Measurements from ENCODE around the gene SPATA2.

Gene SPATA2

DNA sequence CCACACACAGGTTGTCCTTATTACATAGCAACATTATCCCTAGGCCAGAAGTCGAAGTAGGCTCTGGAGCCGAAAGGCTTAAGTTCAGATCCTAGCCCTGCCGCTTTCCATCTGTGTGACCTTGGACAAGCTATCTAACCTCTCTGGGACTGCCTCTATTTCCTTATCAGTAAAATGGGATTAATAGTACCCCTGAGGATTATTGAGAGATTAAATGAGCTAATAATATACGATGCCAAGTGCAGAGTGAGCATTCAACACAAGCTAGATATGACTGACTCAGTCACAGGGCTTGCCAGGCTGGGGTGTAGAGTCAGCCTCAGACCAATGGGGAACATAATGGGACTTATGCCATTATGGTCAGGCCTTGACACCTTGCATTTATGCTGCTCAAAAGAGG, 8.9 kb upstream of the SPATA2 start:
- no peak for TF ChIP-seq POLR2AphosphoS5 (IDR thresholded peaks at IDR 0.05; ENCODE audit: low read depth, low read length)
- no peak for TF ChIP-seq TAF1 (IDR thresholded peaks at IDR 0.05; ENCODE audit: borderline replicate concordance, insufficient read depth, low read length)
- TF ChIP-seq SIN3A (IDR thresholded peaks at IDR 0.05; ENCODE audit: borderline replicate concordance, insufficient read depth, low read length): no peak
- TF ChIP-seq FOXP2 (optimal IDR thresholded peaks at IDR 0.05; ENCODE audit: borderline replicate concordance, extremely low read depth, extremely low read length, insufficient read depth): no peak
- TF ChIP-seq, protein P1, sequence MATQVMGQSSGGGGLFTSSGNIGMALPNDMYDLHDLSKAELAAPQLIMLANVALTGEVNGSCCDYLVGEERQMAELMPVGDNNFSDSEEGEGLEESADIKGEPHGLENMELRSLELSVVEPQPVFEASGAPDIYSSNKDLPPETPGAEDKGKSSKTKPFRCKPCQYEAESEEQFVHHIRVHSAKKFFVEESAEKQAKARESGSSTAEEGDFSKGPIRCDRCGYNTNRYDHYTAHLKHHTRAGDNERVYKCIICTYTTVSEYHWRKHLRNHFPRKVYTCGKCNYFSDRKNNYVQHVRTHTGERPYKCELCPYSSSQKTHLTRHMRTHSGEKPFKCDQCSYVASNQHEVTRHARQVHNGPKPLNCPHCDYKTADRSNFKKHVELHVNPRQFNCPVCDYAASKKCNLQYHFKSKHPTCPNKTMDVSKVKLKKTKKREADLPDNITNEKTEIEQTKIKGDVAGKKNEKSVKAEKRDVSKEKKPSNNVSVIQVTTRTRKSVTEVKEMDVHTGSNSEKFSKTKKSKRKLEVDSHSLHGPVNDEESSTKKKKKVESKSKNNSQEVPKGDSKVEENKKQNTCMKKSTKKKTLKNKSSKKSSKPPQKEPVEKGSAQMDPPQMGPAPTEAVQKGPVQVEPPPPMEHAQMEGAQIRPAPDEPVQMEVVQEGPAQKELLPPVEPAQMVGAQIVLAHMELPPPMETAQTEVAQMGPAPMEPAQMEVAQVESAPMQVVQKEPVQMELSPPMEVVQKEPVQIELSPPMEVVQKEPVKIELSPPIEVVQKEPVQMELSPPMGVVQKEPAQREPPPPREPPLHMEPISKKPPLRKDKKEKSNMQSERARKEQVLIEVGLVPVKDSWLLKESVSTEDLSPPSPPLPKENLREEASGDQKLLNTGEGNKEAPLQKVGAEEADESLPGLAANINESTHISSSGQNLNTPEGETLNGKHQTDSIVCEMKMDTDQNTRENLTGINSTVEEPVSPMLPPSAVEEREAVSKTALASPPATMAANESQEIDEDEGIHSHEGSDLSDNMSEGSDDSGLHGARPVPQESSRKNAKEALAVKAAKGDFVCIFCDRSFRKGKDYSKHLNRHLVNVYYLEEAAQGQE (IDR thresholded peaks at IDR 0.05; ENCODE audit: insufficient read depth in 1 of 2, low read depth in 2 of 2, low read length in 2 of 2): no peak

DNA sequence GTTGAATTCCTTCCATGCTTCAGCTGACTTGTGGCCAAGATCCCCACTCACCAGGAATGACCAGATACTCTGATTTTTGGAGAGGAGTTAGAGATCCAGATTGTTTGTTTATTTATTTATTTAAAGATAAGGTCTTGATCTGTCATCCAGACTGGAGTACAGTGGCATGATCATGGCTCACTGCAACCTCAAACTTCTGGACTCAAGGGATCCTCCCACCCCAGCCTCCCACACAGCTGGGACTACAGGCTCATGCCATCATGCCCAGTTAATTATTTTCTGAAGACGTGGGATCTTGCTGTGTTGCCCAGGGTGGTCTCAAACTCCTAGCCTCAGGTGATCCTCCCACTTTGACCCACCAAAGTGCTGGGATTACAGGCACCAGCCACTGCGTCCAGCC, 4.1 kb upstream of the SPATA2 start:
- TF ChIP-seq SIN3A (IDR thresholded peaks at IDR 0.05; ENCODE audit: borderline replicate concordance, insufficient read depth, low read length) (no peak), FOXP2 (optimal IDR thresholded peaks at IDR 0.05; ENCODE audit: borderline replicate concordance, extremely low read depth, extremely low read length, insufficient read depth) (no peak), POLR2AphosphoS5 (IDR thresholded peaks at IDR 0.05; ENCODE audit: low read depth, low read length) (no peak), TAF1 (IDR thresholded peaks at IDR 0.05; ENCODE audit: borderline replicate concordance, insufficient read depth, low read length) (no peak)
- TF ChIP-seq, protein P1 (IDR thresholded peaks at IDR 0.05; ENCODE audit: insufficient read depth in 1 of 2, low read depth in 2 of 2, low read length in 2 of 2): no peak

DNA sequence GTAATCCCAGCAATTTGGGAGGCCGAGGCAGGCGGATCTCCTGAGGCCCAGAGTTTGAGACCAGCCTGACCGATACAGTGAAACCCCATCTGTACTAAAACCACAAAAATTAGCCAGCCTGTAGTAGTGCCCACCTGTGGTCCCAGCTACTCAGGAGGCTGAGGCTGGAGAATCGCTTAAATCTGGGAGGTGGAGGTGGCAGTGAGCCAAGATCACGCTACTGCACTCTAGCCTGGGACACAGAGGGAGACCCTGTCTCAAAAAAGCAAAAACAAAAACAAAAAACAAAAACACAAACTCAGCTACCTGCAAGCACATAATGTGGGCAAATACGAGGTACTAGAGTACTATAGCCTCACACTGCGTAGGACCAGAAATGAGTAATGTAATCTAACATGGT, 3.7 kb upstream of the SPATA2 start:
- TF ChIP-seq POLR2AphosphoS5 (IDR thresholded peaks at IDR 0.05; ENCODE audit: low read depth, low read length): no peak
- no peak for TF ChIP-seq SIN3A (IDR thresholded peaks at IDR 0.05; ENCODE audit: borderline replicate concordance, insufficient read depth, low read length)
- TF ChIP-seq, protein P1 (IDR thresholded peaks at IDR 0.05; ENCODE audit: insufficient read depth in 1 of 2, low read depth in 2 of 2, low read length in 2 of 2): no peak
- TF ChIP-seq TAF1 (IDR thresholded peaks at IDR 0.05; ENCODE audit: borderline replicate concordance, insufficient read depth, low read length): no peak
- TF ChIP-seq FOXP2 (optimal IDR thresholded peaks at IDR 0.05; ENCODE audit: borderline replicate concordance, extremely low read depth, extremely low read length, insufficient read depth): no peak

DNA sequence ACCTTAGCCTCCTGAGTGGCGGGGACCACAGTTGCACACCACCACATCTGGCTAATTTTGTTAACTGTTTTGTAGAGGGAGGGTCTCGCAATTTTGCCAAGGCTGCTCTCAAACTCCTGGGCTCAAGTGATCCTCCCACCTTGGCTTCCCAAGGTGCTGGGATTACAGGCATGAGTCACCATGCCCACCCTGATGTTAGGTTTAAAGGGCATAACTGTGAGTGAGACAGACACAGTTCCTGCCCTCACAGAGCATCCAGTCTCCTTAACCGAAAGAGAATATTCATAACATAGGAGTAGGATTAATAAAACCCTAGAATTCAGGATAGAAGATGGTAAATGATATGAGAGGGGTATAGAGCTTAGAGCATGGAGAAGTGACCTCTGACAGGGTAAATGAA, 3.1 kb upstream of the SPATA2 start:
- TF ChIP-seq, protein P1 (IDR thresholded peaks at IDR 0.05; ENCODE audit: insufficient read depth in 1 of 2, low read depth in 2 of 2, low read length in 2 of 2): no peak
- TF ChIP-seq SIN3A (IDR thresholded peaks at IDR 0.05; ENCODE audit: borderline replicate concordance, insufficient read depth, low read length): no peak
- TF ChIP-seq FOXP2 (optimal IDR thresholded peaks at IDR 0.05; ENCODE audit: borderline replicate concordance, extremely low read depth, extremely low read length, insufficient read depth): no peak
- no peak for TF ChIP-seq POLR2AphosphoS5 (IDR thresholded peaks at IDR 0.05; ENCODE audit: low read depth, low read length)
- TF ChIP-seq TAF1 (IDR thresholded peaks at IDR 0.05; ENCODE audit: borderline replicate concordance, insufficient read depth, low read length): no peak
